Fibroblast of peridontal ligament (primary cell): ENCODE results near the gene EVA1B.

Experiments used
- DNase-seq: peaks from one replicate; pipeline ENCODE4 v3.0.0-alpha.2; 2010; ENCODE audit errors: extremely low read depth

Gene EVA1B

DNA sequence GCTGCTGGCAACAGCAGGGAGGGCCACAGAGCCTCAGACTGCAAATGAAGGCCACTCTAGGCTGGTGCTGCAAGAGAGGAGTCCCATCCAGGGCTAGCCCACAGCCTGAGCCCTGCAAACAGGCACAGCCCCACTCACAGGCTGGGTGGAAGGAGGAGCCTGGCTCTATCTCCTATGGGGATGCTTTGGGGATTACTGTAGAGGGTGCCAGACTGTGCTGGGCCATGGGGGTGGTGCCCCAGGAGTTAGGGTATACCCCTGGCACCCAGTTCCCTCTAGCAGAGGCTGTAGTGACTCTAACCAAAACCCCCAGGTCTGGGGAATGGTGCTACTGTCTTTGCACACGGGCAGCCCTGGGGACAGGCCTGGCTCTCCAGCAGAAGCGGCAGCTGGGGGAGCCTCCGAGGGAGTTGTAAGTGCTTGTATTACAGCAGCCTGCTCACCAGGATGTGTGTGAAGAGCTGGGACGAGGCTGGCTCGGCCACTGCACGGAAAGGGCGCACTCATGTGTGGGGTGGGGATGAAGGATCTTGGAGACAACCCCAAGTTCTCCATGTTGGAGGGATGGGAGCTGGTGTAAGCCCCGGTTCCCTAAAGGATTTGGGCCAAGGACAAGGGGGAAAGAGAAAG, 23.4 kb upstream of the EVA1B start:
- DNase-seq = no peak

DNA sequence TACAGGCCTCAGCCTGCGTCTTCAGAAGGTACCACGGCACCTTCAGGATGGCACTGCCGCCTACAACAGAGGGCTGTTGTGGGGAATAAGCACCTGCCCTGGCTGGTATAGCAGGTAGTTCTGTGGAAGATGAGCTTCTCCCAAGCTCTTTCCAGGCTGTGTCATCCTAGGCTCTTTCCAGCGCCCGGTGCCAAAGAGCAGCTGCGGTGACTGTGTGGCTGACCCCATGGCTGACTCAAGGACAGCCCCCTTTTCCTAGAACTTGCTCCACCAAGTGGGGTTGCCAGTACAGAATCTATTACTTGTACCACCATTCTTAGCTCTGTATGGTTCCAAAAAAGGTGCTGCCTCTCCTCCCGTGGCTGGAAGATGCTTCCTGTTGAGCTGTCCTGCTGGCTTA, 21.9 kb upstream of the EVA1B start:
- no peak for DNase-seq

DNA sequence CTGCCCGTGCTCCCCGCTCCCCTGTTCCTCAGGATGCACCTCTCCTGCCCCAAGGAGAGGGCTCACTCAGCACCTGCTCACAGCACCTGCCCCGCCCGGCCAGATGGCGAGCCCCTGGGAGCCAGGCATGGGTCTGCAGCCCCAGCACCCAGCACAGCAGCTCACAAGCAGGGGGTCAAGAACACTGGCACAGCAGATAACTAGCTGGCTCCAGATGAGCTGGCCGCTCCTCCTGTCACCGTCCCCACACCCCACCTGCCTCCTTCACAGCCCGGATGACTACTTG, 20.9 kb upstream of the EVA1B start:
- DNase-seq = no peak

DNA sequence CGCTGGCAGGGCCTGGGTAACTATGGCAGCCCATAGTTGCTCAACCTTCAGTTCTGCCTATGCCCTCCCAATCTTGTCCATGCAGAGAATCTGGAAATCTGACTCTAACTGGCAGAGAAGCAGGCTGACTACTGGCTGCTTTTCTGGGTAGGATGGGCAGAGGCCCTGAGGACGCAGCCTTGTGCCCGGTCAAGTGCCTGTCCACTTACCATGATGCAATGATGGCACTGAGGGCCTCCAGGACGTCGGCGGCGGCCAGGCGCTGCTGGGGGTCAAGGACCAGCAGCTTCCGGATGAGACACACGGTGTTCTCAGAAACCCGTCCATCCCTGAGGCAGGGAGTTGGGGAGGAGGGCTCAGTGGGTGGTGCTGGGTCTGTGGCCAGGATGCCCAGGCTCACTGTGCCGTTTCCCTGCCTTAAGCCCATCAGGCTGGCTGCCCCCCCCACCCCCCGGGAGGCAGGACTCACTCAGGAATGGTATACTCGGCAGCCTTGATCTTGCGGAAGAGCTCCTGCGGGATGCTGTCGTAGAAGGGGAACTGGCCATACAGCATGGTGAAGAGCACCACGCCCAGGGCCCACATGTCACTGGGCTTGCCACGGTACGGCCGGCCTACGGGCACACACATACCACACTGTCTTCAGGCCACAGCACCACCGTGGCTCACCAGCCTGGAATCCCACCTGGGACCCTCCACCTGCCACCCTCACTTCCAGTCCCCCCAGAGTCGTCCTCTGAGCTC, 20.4 kb upstream of the EVA1B start:
- DNase-seq = no peak

DNA sequence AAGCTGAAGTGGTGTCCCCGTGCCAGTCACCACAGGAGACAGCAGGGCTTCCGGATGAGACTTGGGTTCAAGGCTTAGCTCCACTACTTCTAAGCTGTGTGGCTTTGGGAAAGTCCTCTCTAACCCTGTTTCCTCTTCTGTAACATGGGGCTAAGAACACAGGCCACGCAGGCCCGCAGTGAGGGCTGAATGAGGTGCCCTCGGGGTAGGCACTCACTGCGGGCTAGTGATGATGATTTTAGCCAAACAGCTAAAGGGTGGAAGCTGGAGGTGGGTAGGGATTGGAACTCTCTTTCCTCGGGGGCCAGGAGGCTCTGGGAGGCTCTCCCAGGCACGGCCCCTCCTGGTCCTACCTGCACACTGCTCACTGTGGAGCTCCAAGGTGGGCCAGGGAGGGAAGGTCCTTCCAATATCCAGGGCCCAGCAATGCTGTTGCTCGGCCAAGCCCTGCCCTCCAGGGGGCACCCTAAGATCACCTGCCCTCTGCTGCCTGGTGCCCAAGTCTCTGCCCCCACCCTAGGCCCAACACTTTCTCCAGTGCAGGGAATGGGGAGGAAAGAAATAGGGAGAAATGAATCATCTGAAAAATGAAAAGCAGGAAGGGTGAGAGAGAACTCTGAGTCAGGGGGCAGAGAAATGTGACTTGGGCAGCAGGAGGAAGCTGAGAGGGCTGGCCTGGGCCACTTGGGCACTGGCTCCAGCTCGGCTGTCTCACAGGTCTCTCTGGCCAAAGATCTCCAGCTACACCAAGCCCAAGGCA, 19.2 kb upstream of the EVA1B start:
- DNase-seq = peak; percentile 67

DNA sequence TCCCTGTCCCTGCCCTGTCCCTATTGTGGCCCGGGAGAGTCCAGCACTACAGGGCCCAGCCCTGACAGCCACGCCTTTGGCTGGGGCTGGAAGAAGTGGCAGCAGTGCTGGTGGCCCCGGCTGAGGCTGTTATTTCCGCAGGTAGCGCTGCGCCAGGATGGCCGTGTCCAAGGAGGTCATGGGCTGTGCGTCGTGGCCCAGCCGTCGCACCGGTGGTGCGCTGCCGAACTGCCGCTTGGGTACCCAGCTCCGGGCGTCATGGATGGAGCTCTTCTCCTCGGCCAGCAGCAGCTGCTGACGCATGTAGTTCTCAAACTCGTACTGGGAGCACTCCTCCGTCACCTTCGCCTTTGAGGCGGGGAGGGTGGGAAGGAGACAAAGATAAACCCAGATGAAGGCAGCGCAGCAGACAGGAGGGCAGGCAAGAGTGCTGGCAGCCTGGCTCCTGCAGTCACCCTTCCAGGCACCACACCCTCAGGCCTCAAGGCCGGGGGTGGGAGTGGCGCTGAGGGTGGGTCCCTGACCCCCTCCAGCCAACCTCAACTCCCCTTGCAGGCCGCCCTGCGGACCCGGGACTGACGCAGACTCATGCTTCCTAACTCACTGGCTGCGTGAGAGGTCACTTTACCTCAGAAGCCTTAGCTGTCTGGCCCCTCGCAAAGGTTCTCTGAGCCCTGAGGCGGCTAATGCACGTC, 18.3 kb upstream of the EVA1B start:
- no peak for DNase-seq

DNA sequence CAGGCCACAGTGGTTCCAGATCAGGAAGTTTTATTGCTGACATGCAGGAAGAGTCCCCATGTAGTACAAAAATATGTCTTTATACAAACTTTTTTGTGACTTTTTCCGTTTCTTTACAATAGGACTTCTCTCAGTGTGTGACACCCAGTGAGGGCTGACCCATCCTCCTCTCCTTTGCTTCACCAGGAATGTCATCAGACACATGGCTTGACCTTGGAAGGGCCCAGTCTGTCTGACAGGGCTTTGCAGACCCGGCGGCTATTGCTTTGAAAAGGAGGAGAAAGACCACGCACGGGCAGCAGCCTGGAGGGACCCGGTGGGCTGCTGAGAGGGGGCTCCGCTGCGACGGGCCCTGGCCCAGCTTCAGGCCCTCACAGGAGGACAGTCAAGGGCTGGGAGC, 16.2 kb upstream of the EVA1B start:
- no peak for DNase-seq

DNA sequence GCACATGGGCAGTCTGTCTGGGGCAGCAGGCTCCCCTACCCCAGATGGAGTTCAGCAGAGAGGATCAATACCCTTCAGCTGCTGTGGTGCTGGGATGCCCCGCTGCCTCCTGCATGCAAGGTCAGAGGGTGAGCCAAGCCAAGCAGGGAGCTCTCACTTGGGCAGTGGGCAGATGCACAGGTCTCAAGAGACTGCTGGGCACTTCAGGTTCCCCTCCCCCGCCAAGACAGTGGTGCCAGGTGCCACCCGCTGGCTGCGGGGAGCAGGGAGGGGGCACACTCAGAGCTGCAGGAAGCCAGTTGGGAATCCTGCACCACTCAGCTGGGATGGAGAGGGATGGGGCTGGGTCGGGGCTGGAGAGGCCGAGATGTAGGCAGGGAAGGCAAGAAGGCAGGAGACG, 15.8 kb upstream of the EVA1B start:
- no peak for DNase-seq

DNA sequence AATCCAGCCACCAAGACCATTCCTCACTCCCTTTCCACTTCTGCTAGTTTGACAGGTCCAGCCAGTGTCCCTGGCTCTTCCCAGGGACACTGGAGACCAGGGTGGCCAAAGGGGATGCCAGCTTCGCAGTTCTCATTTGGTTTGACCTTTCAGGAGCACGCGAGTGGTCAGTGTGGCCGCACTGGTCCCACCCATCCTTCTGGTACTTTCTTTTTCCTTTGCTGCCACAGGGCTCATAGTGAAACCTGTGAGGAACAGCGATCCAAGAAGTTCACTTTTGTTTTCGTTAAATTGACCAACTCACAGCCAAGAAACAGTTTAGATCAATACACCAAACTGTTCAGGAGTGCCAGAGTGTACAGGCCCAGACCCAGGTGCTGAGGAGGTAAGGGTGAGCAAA, 14.4 kb upstream of the EVA1B start:
- no peak for DNase-seq

DNA sequence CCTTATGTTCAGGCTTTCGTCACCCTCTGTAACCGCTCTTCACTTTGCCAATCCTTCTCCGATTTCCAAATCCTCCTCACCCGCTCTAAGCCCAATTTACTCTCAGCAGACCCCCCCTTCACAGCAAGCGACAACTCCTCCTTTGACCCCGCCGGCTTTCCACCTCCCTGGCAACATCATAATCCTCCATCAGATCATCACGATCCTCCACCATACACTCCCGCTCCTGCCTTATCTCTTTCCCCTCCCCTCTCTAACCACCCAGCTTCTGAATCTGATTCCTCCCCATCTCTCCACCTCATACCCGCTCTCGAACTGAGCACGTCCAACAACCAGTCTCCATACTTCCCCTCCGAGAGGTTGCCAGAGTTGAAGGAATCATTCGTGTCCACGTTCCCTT, 7.5 kb upstream of the EVA1B start:
- peak; percentile 46 for DNase-seq

DNA sequence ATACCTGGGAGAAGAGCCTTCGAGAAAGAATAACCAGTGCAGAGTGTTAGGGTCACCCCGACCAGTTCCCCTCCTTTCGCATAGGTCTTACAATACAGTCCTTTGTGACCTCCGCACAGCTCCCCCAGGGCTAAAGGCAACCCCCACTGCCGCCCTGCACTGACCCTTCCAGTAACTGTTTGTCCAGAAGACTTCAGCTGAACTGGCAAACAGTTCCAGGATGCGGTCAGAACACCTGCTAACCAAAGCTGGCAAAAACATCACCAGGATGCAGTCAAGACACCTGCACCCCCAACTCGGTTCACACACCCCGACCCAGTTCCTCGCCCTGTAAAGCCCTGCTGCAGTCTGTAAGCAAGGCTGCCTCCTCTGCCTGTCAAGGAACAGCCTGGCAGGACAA, 6.4 kb upstream of the EVA1B start:
- DNase-seq = no peak

DNA sequence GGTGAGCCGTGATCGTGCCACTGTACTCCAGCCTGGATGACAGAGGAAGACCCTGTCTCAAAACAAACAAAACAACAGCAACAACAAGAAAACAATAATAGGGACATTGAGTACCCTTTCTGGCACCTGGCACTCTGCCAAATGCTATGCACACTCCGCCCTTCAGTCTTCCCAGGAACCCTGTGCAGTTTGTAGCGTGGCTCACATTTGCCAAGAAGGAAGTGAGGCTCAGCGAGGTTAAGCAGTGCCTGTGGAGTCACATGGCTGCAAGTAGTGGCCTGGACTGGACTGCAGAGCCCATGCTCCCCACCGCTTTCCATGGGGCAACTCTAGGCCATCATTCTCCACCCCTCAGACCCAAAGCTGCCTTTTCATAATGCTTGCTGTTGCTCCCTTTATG, 5.3 kb upstream of the EVA1B start:
- no peak for DNase-seq

DNA sequence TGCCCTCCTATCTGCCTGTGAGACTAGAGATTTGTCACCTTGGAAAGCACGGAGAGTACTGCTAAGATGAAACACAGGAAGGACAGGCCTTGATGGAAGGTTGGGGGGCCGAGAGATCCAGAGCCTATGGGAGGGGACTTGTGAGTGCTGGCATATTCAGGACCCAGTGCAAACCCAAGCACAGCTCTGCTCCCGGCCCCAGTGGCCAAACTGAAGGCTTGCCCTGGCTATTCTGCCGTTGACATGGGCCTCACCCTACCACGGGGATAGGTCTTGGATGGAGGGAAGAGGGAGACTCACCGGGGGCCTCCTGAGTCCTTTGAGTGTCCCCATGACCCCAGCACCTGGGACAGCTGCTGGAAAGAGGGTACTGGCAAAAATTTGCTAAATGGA, 4.6 kb upstream of the EVA1B start:
- no peak for DNase-seq

DNA sequence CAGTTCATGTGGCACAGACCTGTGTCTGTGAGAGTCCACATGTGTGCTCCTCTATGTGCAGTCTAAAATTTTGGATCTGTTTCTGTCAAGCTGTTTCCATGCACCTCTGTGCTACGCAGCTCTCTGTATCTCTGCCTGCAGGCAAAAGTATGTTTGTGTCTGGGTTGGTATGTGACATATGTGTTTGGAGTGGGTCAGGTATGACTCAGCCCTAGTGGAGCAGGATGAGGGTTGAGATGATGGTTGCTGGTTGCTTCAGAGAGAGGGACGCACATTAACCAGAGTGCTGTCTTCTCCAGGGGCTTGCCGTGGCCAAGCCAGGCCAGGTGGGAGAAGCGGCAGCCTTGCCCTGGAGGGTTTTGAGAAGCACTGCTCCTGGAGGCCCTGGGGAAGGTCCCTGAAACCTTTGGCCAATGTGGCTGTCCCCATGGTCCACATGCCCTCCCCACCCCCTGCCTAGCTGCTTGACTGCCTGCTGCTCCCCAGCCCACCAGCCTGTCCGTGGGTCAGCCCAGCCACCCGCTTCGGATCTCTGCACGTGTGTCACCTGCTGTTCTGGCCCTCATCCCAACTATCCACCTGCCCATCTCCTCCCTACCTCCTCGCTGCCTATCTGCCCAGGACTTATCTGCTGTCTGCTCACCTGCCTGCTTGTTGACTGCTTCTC, 4.1 kb upstream of the EVA1B start:
- peak; percentile 36 for DNase-seq

DNA sequence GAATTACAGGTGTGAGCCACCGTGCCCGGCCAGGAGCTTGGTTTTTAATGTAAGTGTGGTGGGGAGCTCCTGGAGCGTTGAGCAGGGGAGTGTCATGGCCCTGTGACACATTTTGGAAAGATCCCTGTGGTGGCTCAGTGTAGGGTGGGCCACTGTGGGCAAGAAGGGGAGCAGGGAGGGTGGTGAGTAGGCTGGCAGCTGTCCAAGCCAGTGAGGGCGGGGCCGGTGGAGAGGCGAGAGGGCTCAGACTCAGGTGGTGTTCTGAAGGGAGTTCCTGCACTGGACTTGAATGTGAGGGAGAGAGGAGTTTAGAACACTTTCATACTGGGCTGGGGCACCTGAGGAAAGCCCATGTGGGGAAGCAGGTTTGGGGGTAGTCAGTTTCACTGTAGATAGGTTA, 3.1 kb upstream of the EVA1B start:
- no peak for DNase-seq

DNA sequence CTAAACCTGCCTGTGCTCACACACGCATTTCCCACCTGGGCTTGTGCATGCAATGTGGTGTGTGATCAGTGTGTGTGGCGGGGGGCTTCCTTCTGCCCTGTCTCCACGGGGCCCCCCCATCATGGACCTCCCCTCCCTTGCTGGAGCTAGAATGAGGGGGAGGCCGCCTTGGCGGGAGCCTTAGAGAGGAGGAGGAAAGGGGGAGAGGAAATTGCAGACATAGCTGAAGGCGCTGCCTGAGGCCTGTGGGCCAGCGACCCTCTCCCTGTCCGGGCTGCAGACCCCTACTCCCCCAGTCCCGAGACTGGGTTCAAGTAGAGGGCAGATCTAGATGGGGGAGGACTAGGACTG, 883 bp upstream of the EVA1B start:
- DNase-seq = no peak

DNA sequence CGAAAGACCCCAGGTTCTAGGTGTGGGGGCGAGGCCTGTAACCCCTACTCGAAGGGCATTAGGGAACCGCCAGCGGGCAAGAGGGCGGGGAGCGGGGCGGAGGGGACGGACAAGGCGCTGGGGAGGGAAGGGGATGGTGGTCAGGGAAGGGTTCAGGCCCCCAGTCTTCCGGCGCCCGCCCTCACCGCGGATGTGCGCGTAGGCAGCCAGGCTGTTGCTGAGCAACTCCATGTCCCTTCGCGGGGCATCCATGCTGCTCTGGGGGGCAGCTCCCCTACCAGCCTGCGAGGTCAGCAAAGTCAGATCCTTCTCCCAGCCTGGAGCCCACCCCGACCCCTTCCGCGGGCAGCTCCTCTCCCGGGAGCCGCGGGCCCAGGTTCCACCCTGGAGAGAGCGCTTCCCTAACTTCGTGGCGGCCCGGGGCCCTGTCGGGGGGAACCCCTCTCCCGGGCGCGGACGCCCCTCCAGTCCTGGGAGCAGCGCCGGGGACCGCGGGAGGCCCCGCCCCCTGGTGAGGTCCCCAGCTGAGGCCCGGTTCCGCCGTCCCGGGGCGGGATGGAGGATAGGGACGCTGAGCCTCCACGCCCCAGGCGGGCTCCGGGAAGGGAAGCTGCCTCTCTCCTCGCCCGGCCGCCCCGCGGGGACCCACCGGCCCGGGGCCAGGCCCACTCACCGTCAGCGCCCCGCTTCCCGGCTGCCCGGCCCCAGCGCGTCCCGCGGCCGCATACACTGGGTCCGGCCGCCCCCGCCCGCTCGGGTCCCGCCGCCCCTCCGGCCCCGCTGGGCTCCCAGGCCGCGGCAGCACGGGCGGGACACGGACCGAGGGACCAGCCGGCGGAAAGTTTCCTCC, 434 bp downstream of the EVA1B start:
- peak; percentile 48 for DNase-seq

DNA sequence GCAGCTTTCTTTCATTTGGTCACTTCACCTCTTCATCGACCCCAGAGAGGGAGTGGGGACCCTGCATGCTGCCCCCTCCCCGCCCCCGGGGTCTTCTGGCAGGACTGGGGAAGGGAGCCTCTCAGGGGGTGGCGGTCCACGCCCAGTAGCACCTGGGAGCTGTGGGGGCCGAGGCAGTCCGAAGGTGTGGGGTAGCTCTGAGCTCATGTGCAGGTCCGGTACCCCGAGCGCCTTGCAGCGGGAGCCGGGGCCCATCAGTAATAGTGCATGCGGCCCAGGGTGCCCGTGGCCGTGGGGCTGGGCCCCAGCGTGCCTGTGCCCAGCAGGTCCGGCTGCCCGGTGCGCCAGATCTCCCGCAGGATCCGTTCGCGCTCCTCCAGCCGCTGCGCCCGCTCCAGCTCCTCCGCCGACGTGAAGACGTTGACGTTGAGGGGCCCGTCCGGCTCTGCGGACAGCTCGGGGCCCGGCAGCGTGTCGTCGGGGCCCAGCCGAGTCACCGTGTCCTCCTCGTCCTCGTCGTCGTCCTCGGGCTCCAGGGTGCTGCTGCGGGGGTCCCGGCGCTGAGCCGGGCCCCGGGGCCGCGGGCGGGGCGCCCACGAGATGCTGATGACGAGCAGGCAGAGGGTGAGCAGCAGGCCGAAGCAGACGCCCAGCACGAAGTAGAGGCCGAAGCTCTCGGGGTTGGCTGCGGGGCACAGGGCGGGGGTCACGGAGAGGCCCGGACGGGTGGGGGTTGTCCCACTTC, 1.2 kb downstream of the EVA1B start:
- DNase-seq = no peak

DNA sequence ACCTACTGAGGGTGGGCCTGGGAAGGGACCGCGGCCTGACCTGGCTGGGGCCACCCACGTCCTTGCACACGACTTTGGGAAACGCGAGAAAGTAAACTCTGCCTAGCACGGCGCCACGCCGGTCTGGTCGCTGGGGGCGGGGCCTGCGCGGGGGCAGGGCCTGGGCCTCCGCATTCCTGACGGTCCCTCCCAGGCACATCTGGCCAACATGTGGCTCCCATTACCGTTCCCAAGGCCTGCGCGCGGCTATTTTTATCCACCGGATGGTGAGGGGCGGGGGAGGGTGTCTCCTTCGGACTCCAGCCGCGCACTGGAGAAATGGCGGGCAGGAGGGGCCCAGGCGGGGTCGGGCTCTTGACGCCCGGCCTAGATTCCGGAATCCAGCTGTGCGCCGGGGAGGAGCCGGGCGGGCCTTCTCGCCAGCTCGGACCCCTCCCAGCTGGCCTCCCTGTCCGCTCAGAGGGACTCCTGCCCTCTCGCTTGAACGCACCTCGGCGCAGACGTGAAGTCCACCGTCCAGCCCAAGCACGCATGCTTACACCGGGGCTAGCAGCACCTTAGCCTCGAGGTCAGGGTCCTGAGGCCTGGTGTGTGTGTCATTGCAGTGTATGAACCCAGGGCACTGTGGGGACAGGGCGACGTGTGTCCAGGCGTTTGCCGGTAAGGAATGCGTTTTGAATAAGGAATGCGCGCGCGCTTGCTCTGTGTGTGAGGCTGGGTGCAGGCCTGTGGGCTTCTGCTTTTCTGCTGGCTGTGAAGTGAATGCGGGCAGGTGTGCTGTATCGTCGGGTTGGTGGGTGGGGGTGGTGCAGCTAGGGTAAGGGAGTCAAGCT, 2.1 kb downstream of the EVA1B start:
- DNase-seq = peak; percentile 86

DNA sequence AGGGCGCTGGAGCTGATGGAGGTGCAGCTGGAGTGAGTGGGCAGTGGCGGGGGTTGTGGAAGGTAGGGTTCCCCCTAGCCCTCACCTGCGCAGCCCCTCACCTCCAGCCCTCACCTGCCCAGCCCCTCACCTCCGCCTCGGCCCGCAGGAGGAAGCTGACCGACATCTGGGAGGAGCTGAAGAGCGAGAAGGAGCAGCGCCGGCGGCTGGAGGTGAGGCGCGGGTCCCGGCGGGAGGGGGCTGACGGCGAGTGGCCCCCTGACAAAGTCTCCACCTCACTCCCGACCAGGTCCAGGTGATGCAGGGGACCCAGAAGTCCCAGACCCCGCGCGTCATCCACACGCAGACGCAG, 2.7 kb downstream of the EVA1B start:
- DNase-seq = no peak
